GM23338 (cell line): ENCODE results near the gene SPACA4. TPM values are rescaled to one million over a fixed set of nuclear protein-coding genes. Genes with fewer than 3 reads are reported as not detected.

Source experiments
- ATAC-seq: fragments of 200-7000 bp; cut with Tn5 transposase; 3 replicates; pipeline ENCODE4 v1.9.1; 2020
- DNase-seq: peaks from one replicate; pipeline ENCODE4 v3.0.0-alpha.2; 2015; ENCODE audit warnings: low spot score
- H2AFZ ChIP-seq: fragments of 200-600 bp; sonication (generic); 2 replicates; pipeline ENCODE4 v1.8.0; 2016; ENCODE audit warnings: antibody characterized with exemption, mild to moderate bottlenecking, moderate library complexity
- H3F3A ChIP-seq: fragments of 200-600 bp; sonication (generic); replicated peaks from 2 replicates; pipeline ENCODE4 v1.8.0; 2017; ENCODE audit warnings: antibody characterized with exemption, mixed run types, low read depth
- H3K27ac ChIP-seq: fragments of 200-600 bp; sonication (generic); 2 replicates; pipeline ENCODE4 v1.6.1; 2016; ENCODE audit warnings: low read depth
- H3K27me3 ChIP-seq: fragments of 200-600 bp; sonication (generic); 2 replicates; pipeline ENCODE4 v1.8.0; 2016; ENCODE audit warnings: mild to moderate bottlenecking, mixed run types, moderate library complexity; ENCODE audit not compliant: insufficient read depth
- H3K36me3 ChIP-seq: fragments of 200-600 bp; sonication (generic); 2 replicates; pipeline ENCODE4 v1.8.0; 2016; ENCODE audit warnings: mild to moderate bottlenecking; ENCODE audit not compliant: insufficient read depth
- H3K4me1 ChIP-seq: fragments of 200-600 bp; sonication (generic); 2 replicates; pipeline ENCODE4 v1.8.0; 2016; ENCODE audit warnings: mild to moderate bottlenecking, moderate library complexity; ENCODE audit not compliant: insufficient read depth
- H3K4me2 ChIP-seq: fragments of 200-600 bp; sonication (generic); 2 replicates; pipeline ENCODE4 v1.7.1; 2017; ENCODE audit warnings: mixed run types
- H3K4me3 ChIP-seq: fragments of 200-600 bp; sonication (generic); 2 replicates; pipeline ENCODE4 v1.6.1; 2016; ENCODE audit warnings: mixed run types
- H3K79me2 ChIP-seq: fragments of 200-600 bp; sonication (generic); replicated peaks from 2 replicates; pipeline ENCODE4 v1.8.0; 2017; ENCODE audit warnings: mild to moderate bottlenecking; ENCODE audit not compliant: insufficient read depth
- H3K9me2 ChIP-seq: fragments of 200-600 bp; sonication (generic); 2 replicates; pipeline ENCODE4 v1.8.0; 2017; ENCODE audit not compliant: insufficient read depth
- H4K20me1 ChIP-seq: fragments of 200-600 bp; sonication (generic); replicated peaks from 2 replicates; pipeline ENCODE4 v1.8.0; 2017; ENCODE audit warnings: mild to moderate bottlenecking; ENCODE audit not compliant: insufficient read depth
- H3K27ac Mint-ChIP-seq: 2 replicates; pipeline ENCODE4 v1.8.0; 2020; ENCODE audit warnings: inconsistent platforms, mild to moderate bottlenecking, moderate library complexity, mixed read lengths
- H3K27me3 Mint-ChIP-seq: 3 replicates; pipeline ENCODE4 v1.8.0; 2022; ENCODE audit warnings: low read depth, mild to moderate bottlenecking, moderate library complexity, mixed read lengths, inconsistent platforms; ENCODE audit not compliant: insufficient read depth, poor library complexity
- H3K36me3 Mint-ChIP-seq: 3 replicates; pipeline ENCODE4 v1.8.0; 2021; ENCODE audit warnings: low read depth, mild to moderate bottlenecking, inconsistent platforms, moderate library complexity, mixed read lengths
- H3K4me1 Mint-ChIP-seq: 3 replicates; pipeline ENCODE4 v1.8.0; 2020; ENCODE audit warnings: mild to moderate bottlenecking, inconsistent platforms, mixed read lengths
- H3K4me3 Mint-ChIP-seq: 3 replicates; pipeline ENCODE4 v1.8.0; 2021; ENCODE audit warnings: moderate library complexity, mild to moderate bottlenecking, inconsistent platforms, mixed read lengths
- H3K9me3 Mint-ChIP-seq: 3 replicates; pipeline ENCODE4 v1.8.0; 2020; ENCODE audit warnings: moderate library complexity, mild to moderate bottlenecking, inconsistent platforms, mixed read lengths
- CREB1 ChIP-seq: fragments of 250-450 bp; sonication (Bioruptor Pico); IDR thresholded peaks from 2 replicates; pipeline ENCODE4 v1.5.0; 2020; ENCODE audit warnings: low read depth, mild to moderate bottlenecking, moderate library complexity
- CTCF ChIP-seq, 2 experiments: fragments of 200-600 bp in 1 of 2; sonication (generic) in 1 of 2; conservative IDR thresholded peaks; 2 replicates each; pipeline versions ENCODE4 v1.5.1 to v1.6.1; 2016 to 2017; ENCODE audit warnings: antibody characterized with exemption in 2 of 2, low read depth in 2 of 2, mild to moderate bottlenecking in 2 of 2, moderate library complexity in 1 of 2
- EZH2 ChIP-seq: fragments of 200-600 bp; sonication (generic); IDR thresholded peaks from one replicate; pipeline ENCODE4 v1.8.0; 2017; ENCODE audit warnings: antibody characterized with exemption, mild to moderate bottlenecking, low read depth; ENCODE audit not compliant: unreplicated experiment
- EZH2phosphoT487 ChIP-seq: fragments of 200-600 bp; sonication (generic); IDR thresholded peaks from one replicate; pipeline ENCODE4 v1.8.1; 2018; ENCODE audit warnings: antibody characterized with exemption; ENCODE audit not compliant: unreplicated experiment
- JUNB ChIP-seq: IDR thresholded peaks from one replicate; pipeline ENCODE4 v1.6.1; 2016; ENCODE audit warnings: antibody characterized with exemption; ENCODE audit not compliant: unreplicated experiment
- NANOG ChIP-seq: IDR thresholded peaks from 2 replicates; pipeline ENCODE4 v1.6.1; 2016; ENCODE audit warnings: antibody characterized with exemption, borderline replicate concordance
- REST ChIP-seq: IDR thresholded peaks from one replicate; pipeline ENCODE4 v1.6.1; 2018; ENCODE audit warnings: antibody characterized with exemption; ENCODE audit not compliant: unreplicated experiment
- ZNF114 ChIP-seq: fragments of 250-450 bp; sonication (Bioruptor Pico); IDR thresholded peaks from 2 replicates; pipeline ENCODE4 v1.5.0; 2020; ENCODE audit warnings: mild to moderate bottlenecking, moderate library complexity
- ZNF462 ChIP-seq: fragments of 250-450 bp; sonication (Bioruptor Pico); IDR thresholded peaks from 2 replicates; pipeline ENCODE4 v1.5.0; 2020; ENCODE audit warnings: mild to moderate bottlenecking, moderate library complexity
- polyA plus RNA-seq: library from polyadenylated mRNA; unstranded; fragments of >200 nt; fragmentation: Nextera tagmentation; extraction: Ambion mirVana; gene quantifications from 2 replicates; pipeline ENCODE4 v1.2.1, GENCODE V29; 2016
- total RNA-seq: library from RNA; depleted of rRNA; stranded (reverse); fragments of >200 nt; shearing (Covaris generic); gene quantifications from 2 replicates; pipeline ENCODE4 v1.2.3, GENCODE V29; 2014

The SPACA4 gene
- total and polyA plus RNA-seq, 2 experiments from 2014 or later = not detected

GRCh38 chr19:48650974-48651682 is 44.6 kb downstream of the SPACA4 start:
- H3K27ac Mint-ChIP-seq = no peak overlapping the region
- Histone ChIP-seq H3F3A (0 out of 2 replicates have a peak, but pooled peaks cover 4% of the 10 kb centered on the region), H3K4me3 (no peak overlapping the region), H3K27me3 (no peaks in the 10 kb centered on the region), H2AFZ (no peak overlapping the region), H3K9me2 (no peaks in the 10 kb centered on the region), H3K27ac (no peak overlapping the region), H3K4me2 (no peak overlapping the region), H3K79me2 (no peaks in the 10 kb centered on the region), H3K36me3 (no peaks in the 10 kb centered on the region), H3K4me1 (no peaks in the 10 kb centered on the region), H4K20me1 (no peaks in the 10 kb centered on the region)
- peaks cover 9% of the 10 kb centered on the region for H3K4me1 Mint-ChIP-seq
- ATAC-seq (no peak), DNase-seq (no peak)
- peaks cover 9% of the 10 kb centered on the region for H3K27me3 Mint-ChIP-seq
- H3K9me3 Mint-ChIP-seq = peaks cover 3% of the 10 kb centered on the region; the same call in 1 of the 3 replicates
- TF ChIP-seq CREB1 (CRISPR knock-in tag) = no peak
- TF ChIP-seq ZNF462 (CRISPR knock-in tag) = no peak
- TF ChIP-seq NANOG = no peak
- no peak for TF ChIP-seq EZH2phosphoT487
- TF ChIP-seq EZH2 = no peak
- no peak for TF ChIP-seq REST
- TF ChIP-seq ZNF114 (CRISPR knock-in tag) = no peak
- no peak for TF ChIP-seq JUNB
- TF ChIP-seq CTCF (conservative IDR thresholded peaks at IDR 0.05; ENCODE audit: low read depth in 2 of 2) = no peak
- H3K36me3 Mint-ChIP-seq = no peaks in the 10 kb centered on the region; the same call in 1 of the 3 replicates
- no peak overlapping the region; the same call in 2 of the 3 replicates for H3K4me3 Mint-ChIP-seq
